GM18868 (cell line): ENCODE results near the gene ADTRP.

ENCODE experiments used
- ATAC-seq: cut with Tn5 transposase; IDR thresholded peaks from one replicate; pipeline ENCODE4 v1.9.1; 2021; ENCODE audit warnings: mild to moderate bottlenecking, moderate library complexity; ENCODE audit not compliant: unreplicated experiment

The ADTRP gene

DNA sequence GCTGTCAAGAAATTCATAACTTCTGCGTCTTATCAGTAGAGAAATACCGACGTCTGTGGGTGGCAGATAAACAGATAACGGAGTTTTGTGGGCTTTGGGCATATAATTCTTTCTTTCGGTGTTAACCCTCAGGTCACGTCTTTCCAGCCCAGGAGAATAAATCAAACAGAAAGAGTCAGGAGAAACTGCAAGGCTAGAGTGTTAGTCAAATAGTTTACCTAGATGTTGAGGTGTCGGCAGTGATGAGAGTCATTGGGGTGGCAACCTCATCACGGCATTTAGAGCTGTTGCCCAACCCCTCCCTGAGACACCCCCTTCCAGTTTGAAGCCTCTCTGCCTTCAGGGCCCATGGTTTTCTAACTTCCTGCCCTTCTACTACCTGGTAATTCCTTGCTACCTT lies 49.5 kb downstream of the ADTRP start:
- no peak for ATAC-seq

DNA sequence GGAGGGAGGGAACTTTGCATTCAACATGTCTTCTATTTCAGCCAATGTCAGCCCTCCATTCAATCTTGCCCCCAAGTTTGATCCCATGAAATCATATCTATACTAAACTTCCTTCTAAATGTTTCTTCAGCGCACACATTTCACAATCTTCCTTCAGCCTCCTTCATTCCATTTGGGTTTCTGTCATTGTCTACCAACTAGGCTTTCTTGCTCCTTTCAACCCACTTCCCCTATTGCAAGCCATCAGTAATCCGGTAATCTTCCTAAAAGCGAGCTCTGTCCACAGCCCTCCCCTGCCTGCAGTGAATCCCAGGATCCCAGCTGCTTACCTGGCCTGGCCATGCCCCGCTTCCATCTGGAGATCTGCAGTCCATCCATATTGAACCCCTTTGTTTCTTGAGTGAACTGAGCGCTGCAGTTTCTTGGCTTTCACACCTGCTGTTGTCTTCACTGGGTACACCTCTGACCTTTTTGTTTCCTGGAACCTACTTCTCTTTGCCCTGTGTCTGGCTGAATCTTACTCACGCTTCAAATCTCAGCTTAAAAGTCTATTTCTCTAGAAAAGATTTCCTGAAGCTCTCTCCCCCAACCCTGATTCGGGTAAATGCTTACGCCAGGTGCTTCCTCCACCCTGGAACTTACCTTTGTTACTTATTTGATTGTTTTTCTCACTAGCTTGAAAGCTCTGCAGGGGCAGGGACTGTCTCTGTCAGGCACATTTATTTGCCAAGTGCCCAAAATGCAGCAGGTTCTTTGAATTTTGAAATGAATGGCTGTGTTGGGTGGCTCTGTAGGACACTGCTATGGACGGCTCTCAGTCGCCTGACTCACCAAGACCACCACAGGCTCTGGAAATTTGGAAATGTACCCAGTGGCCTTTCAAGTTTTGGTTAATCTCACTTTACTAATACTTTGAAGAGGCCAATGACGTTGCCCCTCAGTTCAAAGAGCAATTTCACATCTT lies 50.3 kb downstream of the ADTRP start:
- ATAC-seq: no peak

GRCh38 chr6:11727346-11727997 lies 51.1 kb downstream of the ADTRP start:
- no peak for ATAC-seq

DNA sequence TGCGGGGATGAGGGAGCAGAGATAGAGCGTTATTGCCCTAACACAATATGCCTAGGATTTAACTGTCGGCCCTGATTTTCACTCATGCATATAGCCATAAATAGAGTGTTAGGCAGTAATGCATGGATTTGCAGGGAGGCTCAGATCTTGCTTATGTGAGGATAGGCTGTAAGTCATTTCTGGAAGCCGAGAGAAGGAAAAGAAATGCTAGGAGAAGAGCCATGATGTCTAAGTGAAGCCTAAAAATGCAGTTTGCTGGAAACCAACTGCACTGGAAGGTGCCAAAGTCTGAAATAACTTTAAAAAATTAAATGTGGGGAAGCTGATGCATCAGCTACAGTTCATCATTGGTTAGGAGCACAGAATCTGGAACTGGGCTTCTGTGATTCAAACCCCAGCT lies 54.3 kb downstream of the ADTRP start:
- ATAC-seq: no peak

DNA sequence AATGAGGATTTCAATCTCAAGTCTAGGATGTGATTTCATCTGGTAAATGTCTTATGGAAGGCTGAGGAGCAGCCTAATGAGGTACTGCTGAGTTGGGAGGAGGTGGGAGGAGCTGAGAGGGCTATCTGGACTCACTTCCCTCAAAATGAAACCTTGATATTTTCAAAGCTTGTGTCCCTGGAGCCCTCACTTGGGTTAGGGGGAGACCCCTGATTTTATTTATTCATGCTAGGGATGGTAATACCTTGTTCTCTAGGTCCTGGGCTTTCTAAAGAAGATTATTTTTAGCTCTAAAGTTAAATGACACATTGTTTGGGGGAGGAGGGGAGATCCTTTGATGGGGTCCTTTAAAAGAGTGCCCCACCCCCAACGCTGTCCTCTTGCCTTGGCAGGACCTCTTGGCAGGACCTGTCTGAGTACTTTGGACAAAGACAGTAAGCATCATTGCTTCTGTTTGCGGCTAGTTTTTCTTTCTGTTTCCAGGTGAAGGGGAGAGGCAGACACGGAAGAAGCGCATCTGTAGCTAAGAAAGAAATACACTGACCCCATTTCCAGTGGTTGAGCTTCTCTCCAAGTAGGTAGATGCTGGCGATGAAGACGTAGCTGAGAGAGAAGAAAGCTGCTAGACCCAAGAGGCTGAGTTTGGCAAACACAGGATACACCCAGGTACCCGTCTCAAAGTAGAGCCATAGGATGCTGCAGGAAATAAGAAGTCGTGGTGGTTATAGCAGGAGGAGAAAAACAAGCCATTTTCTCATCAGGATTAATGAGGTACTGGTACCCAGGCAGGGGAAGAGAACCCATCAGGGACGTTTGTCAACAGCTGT lies 55.6 kb downstream of the ADTRP start:
- ATAC-seq: peak; percentile 50

DNA sequence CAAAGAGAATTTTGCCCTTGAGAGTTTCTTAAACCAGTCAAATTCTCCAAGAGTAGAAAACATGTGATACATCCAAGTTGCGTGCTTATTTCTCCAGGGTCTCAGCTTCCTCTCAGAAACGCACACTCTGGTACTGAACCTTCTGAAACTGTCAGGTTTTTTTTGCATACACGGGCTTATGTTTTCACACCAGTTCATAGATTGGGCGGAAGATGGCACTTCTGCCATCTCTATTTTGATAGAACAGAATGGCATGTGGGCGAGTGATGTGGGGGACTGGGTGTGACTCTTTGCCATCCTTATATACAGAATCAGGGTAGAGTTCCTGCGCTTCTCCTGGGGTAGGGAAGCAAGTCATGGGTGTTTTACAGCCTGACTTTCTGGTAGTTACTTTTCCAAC lies 56.4 kb downstream of the ADTRP start:
- no peak for ATAC-seq

- no peak for ATAC-seq
Observed at GRCh38 chr6:11718463-11718862, 60.1 kb downstream of the ADTRP start.

DNA sequence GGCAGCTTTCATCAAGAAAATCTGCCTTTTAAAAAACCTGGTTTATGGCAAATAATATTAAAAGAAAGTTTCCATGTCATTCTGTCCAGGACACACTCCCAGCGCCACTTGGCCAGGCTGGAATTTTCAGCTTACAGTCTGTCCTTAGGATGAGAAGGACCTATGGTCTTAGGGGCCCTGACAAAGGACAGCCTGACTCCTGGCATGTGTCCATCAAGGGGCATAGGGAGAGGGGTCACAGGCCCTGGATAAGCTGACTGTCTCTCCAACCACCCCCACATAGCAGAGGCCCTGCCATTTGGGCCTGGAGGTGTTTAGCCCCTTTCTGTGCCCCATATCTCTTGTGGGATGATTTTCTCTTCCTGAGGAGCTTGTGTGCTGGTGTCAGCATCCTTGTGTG lies 60.6 kb downstream of the ADTRP start:
- ATAC-seq: no peak

- ATAC-seq: no peak
Observed at GRCh38 chr6:11714798-11715285, 63.8 kb downstream of the ADTRP start.

- ATAC-seq: peak; percentile 59
Observed at GRCh38 chr6:11714116-11714797, 64.3 kb downstream of the ADTRP start.

DNA sequence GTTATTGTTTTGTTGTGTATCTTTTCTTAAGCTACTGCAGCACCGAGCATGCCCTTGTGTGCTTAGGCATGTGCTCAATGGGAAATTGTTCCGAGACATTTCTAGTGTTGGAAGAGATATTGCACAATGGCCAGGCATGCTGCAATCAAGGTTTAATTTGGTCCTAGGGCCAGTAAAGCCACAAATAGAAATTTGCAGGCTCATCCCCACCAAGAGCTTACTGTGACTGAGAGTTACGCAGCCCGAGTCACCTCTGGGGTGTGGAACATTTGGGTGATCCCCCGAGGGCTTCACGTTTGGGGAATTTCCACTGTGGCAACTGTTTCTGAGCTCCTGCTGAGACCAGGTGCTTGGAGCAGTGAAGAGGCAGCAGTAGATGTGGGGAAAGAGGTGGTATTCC lies 65.8 kb downstream of the ADTRP start:
- peak; percentile 51 for ATAC-seq

DNA sequence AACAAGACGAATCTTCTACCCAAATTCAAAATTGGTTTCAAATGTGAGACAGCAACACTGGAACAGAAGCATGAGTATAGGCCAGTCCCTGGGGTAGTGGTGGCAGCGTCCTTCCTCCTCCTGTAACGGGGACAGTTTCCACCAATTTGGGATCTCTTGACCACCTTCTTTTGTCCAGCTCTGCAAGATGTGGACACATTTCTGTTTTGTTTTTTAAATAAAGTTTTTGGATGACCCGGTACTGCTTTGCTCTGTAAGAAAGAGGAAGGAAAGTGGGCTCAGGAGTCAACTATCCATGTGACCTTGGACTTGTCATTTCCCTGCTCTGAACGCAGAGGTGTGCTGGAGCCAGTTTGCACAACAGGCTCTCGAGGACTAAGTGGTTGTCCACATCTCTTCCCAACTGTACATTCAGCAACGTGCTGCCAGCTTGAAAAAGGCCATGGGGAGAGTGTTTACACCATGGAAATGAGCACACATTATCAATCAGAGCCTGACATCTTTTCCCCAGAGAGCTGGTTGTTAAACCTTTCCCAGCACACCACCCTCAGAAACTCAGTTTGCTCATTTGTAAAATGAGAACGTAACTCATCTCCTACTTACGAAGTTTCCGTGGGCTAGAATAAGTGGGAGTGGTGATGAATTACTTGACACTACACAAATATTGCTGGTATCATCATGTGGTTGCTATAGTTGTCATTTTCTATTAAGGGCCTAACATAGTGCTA lies 66.5 kb downstream of the ADTRP start:
- ATAC-seq: no peak

DNA sequence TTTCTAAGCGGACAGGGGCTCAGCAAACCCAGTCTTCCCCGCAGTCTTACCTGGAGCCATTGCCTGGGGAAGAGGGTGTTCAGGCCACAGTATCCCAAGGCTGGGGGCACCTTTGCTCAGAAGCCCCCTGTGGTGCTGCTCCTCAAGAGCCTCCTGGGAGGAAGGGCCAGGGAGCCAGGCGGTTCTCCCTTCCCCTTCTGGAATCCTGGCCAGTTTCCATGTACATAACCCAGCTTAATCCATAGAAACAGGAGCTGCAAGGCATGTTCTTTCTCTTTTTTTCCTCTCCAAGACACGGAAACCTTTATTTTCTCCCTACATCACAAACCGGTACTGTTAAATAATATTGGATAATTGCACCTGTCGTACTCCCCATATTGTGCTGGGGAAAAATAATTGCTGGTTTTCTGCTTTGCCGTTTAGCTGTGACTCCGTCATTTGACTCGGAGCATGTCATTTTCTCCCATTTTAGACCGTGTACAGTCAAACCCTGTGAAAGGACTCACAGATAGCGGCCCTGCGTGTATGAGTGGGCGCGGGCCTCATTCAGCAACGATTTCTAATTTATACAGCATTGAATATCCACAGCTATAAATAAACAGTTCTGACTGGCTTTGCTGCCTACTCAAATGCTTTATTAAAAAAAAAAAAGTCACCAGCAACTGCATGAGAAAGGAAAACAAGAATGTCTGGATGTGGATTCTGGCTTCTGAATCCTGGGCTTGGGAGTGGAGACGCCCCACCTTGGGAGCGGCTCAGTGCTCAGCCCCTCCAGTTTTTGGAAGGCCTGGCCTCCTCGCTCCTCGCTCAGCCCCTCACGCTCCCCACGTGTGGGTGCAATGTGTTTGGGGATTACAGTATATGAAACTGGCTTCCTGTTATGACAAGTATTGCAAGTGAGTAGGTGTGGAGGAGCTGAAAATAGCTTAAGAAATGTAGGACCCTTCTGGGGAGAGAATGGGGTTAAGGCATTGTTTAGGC lies 67.3 kb downstream of the ADTRP start:
- peak; percentile 41 for ATAC-seq

DNA sequence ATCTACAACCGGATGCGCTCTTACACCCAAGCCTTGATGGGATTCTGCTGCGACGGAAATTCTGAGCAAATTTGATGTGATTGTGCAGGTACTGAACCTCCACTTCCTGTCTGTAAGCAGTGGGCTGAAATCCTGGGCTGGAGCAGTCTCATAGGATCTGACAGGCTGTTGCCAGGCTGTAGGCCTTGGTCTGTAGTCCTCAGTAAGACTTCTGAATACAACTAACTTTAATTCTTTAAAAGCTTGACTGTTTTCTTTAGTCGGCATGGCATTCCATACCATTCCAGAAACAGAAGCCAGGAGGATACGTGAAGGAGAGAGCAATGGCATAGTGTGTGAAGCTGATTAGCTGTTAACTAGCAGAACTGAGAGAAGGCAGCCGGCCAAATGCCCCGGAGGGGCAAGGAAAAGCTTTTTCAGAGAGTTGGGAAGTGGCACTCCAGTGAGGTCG lies 68.3 kb downstream of the ADTRP start:
- no peak for ATAC-seq

GRCh38 chr6:11706171-11706570 lies 72.4 kb downstream of the ADTRP start:
- ATAC-seq: no peak

DNA sequence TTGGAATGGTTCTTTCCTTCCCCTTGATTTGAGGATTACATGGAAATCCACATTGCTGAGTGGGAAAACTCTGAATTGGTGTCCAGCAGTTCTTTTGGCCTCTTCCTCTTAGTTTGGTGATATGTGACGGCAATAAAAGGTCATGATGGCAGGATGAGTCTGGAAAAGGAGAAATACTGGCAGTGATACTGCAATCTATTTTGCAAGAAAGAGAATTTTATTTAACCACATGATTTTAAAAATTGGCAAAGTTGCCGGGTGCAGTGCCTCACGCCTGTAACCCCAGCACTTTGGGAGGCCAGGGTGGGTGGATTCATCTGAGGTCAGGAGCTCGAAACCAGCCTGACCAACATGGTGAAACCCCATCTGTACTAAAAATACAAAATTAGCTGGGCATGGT lies 73.1 kb downstream of the ADTRP start:
- no peak for ATAC-seq

DNA sequence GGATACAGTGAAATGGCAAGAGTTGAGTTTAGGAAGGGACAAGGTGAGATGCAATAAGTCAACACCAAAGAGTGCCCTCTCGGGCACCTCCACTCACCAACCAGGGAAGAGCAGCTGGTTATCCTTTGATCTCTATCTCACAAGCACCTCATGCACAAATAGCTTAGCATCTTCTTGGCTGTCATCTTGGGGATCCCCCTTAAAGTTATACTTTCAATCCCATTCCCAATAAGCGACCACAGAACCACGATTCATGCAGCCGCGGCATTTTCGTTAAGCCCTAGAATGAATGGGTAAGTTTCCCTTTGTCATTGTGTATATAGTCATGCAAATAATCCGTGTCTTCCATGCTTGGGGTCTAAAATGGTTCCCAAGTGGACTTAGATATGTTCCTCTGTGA lies 73.5 kb downstream of the ADTRP start:
- ATAC-seq: no peak

DNA sequence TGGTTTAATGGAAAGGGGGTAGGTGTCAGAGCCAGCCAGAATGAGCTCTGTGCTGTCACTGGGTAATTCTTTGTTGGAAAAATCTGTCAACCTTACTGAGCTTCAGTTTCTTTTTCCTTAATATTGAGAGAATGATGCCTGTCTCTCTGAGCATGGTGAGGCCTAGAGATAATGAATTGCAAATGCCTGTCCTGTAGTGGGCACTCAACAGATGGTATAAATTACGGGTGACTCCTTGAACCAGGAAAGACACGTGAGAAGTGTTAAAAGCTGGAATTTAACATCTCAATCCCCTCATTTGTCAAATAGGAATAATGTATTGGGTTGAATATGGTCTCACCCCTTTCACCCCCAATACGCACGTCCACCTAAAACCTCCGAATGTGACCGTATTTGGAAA lies 74.9 kb downstream of the ADTRP start:
- ATAC-seq: no peak
